Measurements from ENCODE around the gene FBXO38.

GRCh38 chr5:148384380-148384737 lies 601 bp downstream of the FBXO38 start:
- no peak for TF ChIP-seq POLR2A (IDR thresholded peaks at IDR 0.05)
- TF ChIP-seq, protein P1, sequence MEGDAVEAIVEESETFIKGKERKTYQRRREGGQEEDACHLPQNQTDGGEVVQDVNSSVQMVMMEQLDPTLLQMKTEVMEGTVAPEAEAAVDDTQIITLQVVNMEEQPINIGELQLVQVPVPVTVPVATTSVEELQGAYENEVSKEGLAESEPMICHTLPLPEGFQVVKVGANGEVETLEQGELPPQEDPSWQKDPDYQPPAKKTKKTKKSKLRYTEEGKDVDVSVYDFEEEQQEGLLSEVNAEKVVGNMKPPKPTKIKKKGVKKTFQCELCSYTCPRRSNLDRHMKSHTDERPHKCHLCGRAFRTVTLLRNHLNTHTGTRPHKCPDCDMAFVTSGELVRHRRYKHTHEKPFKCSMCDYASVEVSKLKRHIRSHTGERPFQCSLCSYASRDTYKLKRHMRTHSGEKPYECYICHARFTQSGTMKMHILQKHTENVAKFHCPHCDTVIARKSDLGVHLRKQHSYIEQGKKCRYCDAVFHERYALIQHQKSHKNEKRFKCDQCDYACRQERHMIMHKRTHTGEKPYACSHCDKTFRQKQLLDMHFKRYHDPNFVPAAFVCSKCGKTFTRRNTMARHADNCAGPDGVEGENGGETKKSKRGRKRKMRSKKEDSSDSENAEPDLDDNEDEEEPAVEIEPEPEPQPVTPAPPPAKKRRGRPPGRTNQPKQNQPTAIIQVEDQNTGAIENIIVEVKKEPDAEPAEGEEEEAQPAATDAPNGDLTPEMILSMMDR (IDR thresholded peaks at IDR 0.05), result no peak

All from adrenal gland (tissue), 5 donors.